PC-3 (cell line): ENCODE measurements around the gene TMEM107. TPM values are rescaled to one million over a fixed set of nuclear protein-coding genes. Genes with fewer than 3 reads are reported as not detected.

Experiments
- ATAC-seq: fragments of 200-7000 bp; cut with Tn5 transposase; 2 replicates; pipeline ENCODE4 v1.9.1; 2020; ENCODE audit warnings: mild to moderate bottlenecking, moderate library complexity
- BruUV-seq: library from RNA; stranded (reverse); fragments of 400-500 nt; replicated peaks from 2 replicates; lab custom pipeline; 2021; lab: Mats Ljungman, UMichigan
- CTCF ChIA-PET: fragments of 300-600 bp; sonication (Branson Sonifier 250); formaldehyde crosslinking; loops from one replicate; lab custom pipeline; 2022; ENCODE audit warnings: antibody characterized with exemption; lab: Charles Lee
- POLR2A ChIA-PET: fragments of 300-600 bp; sonication (Branson Sonifier 250); formaldehyde crosslinking; loops from one replicate; lab custom pipeline; 2022; ENCODE audit warnings: antibody characterized with exemption; ENCODE audit not compliant: unreplicated experiment; lab: Charles Lee
- DNase-seq: peaks from one replicate; pipeline ENCODE4 v3.0.0-alpha.2; 2015
- H2AFZ ChIP-seq: fragments of 300-600 bp; sonication (generic); 2 replicates; pipeline ENCODE4 v1.6.0; 2016; ENCODE audit warnings: antibody characterized with exemption, low read length
- H3F3A ChIP-seq: fragments of 300-600 bp; sonication (generic); one replicate; pipeline ENCODE4 v1.6.0; 2017; ENCODE audit warnings: antibody characterized with exemption, low read length, control low read depth, mild to moderate bottlenecking; ENCODE audit not compliant: unreplicated experiment
- H3K27ac ChIP-seq: fragments of 300-600 bp; sonication (generic); 2 replicates; pipeline ENCODE4 v1.5.1; 2016; ENCODE audit warnings: mild to moderate bottlenecking, low read length
- H3K27me3 ChIP-seq: fragments of 300-600 bp; sonication (generic); 2 replicates; pipeline ENCODE4 v1.6.1; 2016; ENCODE audit warnings: low read length, mixed read lengths
- H3K36me3 ChIP-seq: fragments of 300-600 bp; sonication (generic); 2 replicates; pipeline ENCODE4 v1.6.1; 2016; ENCODE audit warnings: low read depth, mixed run types, low read length, mixed read lengths
- H3K4me1 ChIP-seq: fragments of 300-600 bp; sonication (generic); 2 replicates; pipeline ENCODE4 v1.5.1; 2016; ENCODE audit warnings: low read length; ENCODE audit not compliant: insufficient read depth
- H3K4me2 ChIP-seq: fragments of 300-600 bp; sonication (generic); 2 replicates; pipeline ENCODE4 v1.6.0; 2016; ENCODE audit warnings: low read length
- H3K4me3 ChIP-seq: fragments of 300-600 bp; sonication (generic); 2 replicates; pipeline ENCODE4 v1.5.1; 2016; ENCODE audit warnings: mild to moderate bottlenecking, low read length, mixed read lengths
- H3K79me2 ChIP-seq: fragments of 300-600 bp; sonication (generic); 2 replicates; pipeline ENCODE4 v1.6.1; 2017; ENCODE audit warnings: low read length, mixed read lengths
- H3K9ac ChIP-seq: fragments of 300-600 bp; sonication (generic); 2 replicates; pipeline ENCODE4 v1.6.0; 2016; ENCODE audit warnings: mild to moderate bottlenecking, low read length
- H3K9me2 ChIP-seq: fragments of 300-600 bp; sonication (generic); replicated peaks from 2 replicates; pipeline ENCODE4 v1.6.1; 2016; ENCODE audit warnings: mixed run types, low read length, mixed read lengths
- H3K9me3 ChIP-seq: fragments of 300-600 bp; sonication (generic); 2 replicates; pipeline ENCODE4 v1.6.1; 2016; ENCODE audit warnings: low read length, mixed read lengths
- H4K20me1 ChIP-seq: fragments of 300-600 bp; sonication (generic); 2 replicates; pipeline ENCODE4 v1.6.1; 2016; ENCODE audit warnings: low read length, mixed read lengths
- CTCF ChIP-seq: fragments of 300-600 bp; sonication (generic); conservative IDR thresholded peaks from 2 replicates; pipeline ENCODE4 v1.5.1; 2017; ENCODE audit warnings: antibody characterized with exemption, low read depth, mild to moderate bottlenecking, low read length
- EZH2 ChIP-seq: fragments of 300-600 bp; sonication (generic); IDR thresholded peaks from one replicate; pipeline ENCODE4 v1.6.1; 2017; ENCODE audit warnings: antibody characterized with exemption, mild to moderate bottlenecking, low read length; ENCODE audit not compliant: unreplicated experiment
- EZH2phosphoT487 ChIP-seq: fragments of 300-600 bp; sonication (generic); IDR thresholded peaks from 2 replicates; pipeline ENCODE4 v1.6.1; 2018; ENCODE audit warnings: mild to moderate bottlenecking, antibody characterized with exemption, low read length, borderline replicate concordance
- intact Hi-C: fragments of 100-400 bp; cut with micrococcal nuclease; formaldehyde crosslinking; loops from 2 replicates; pipeline ENCODE4 v1.9.0; 2023
- total RNA-seq: library from RNA; depleted of rRNA; stranded (reverse); fragments of >200 nt; gene quantifications from 2 replicates; pipeline ENCODE4 v1.2.3, GENCODE V29; 2014

TMEM107 gene
- total RNA-seq, 1 experiment from 2014 or later: 19.0 TPM

GRCh38 chr17:8147805-8148404 is 28.3 kb downstream of the TMEM107 start:
- BruUV-seq: no TSS peak
- Histone ChIP-seq H3K36me3 (peaks cover 4% of the 10 kb centered on the region; the same call in 1 of the 2 replicates), H3K27me3 (no peaks in the 10 kb centered on the region)

GRCh38 chr17:8147141-8147804 is 28.9 kb downstream of the TMEM107 start:
- CTCF ChIA-PET: no interaction called here
- H4K20me1 ChIP-seq: peaks cover 8% of the 10 kb centered on the region; the same call in 1 of the 2 replicates

More at GRCh38 chr17:8147805-8148404, 28.3 kb downstream of the TMEM107 start:
- peaks cover 10% of the 10 kb centered on the region for H3K4me1 ChIP-seq
- intact Hi-C loops: no loop called here
- H3K27ac ChIP-seq: no peak overlapping the region
- H3K4me2 ChIP-seq: no peak overlapping the region
- ATAC-seq: no peak
- CTCF ChIA-PET: no interaction called here
- peaks cover 9% of the 10 kb centered on the region for H3K79me2 ChIP-seq
- no peaks in the 10 kb centered on the region for H3K9me3 ChIP-seq
- H4K20me1 ChIP-seq: peaks cover 8% of the 10 kb centered on the region; the same call in 1 of the 2 replicates
- POLR2A ChIA-PET: no interaction called here
- no peaks in the 10 kb centered on the region for H3F3A ChIP-seq
- H3K9ac ChIP-seq: no peak overlapping the region
- TF ChIP-seq EZH2 (no peak), EZH2phosphoT487 (no peak), CTCF (no peak)
- no peak overlapping the region for H2AFZ ChIP-seq
- DNase-seq: no peak
- no peaks in the 10 kb centered on the region for H3K9me2 ChIP-seq
- H3K4me3 ChIP-seq: no peak overlapping the region

More at GRCh38 chr17:8147141-8147804, 28.9 kb downstream of the TMEM107 start:
- Histone ChIP-seq H3K4me1 (peaks cover 5% of the 10 kb centered on the region), H3K27ac (no peak overlapping the region), H3K9me2 (no peaks in the 10 kb centered on the region), H2AFZ (no peak overlapping the region), H3K9ac (no peak overlapping the region), H3K4me2 (no peak overlapping the region), H3K9me3 (no peaks in the 10 kb centered on the region), H3K4me3 (no peak overlapping the region), H3K36me3 (peaks cover 4% of the 10 kb centered on the region; the same call in 1 of the 2 replicates), H3F3A (no peaks in the 10 kb centered on the region), H3K79me2 (peaks cover 7% of the 10 kb centered on the region), H3K27me3 (no peaks in the 10 kb centered on the region)
- BruUV-seq: no TSS peak
- TF ChIP-seq CTCF (no peak), EZH2 (no peak), EZH2phosphoT487 (no peak)
- no peak for ATAC-seq
- intact Hi-C loops: no loop called here
- POLR2A ChIA-PET: no interaction called here
- DNase-seq: no peak
